HG03103 (cell line): ENCODE data around the gene CTNNA1.
"Not testable (repeated sequence)": the region's sequence is repeated elsewhere in the genome, so short reads cannot be mapped to it uniquely, and the experiment has no call there.

Source experiments
- ATAC-seq: cut with Tn5 transposase; IDR thresholded peaks from one replicate; pipeline ENCODE4 v1.9.1; 2021; ENCODE audit warnings: low read depth; ENCODE audit not compliant: unreplicated experiment

Gene CTNNA1

DNA sequence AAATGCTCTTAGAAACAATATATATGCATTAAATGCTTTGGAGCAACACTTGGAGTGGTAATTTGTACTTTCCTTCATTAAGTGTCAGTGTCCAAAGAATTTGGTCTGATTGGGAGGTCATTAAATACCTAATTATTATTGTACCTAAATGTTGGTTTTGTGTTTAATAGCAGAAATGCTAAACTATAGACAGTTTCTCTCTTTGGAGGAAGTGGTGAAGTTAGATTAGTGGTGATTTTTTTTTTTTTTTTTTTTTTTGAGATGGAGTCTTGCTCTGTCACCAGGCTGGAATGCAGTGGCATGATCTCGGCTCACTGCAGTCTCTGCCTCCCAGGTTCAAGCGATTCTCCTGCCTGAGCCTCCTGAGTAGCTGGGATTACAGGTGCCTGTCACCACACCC is 168.1 kb downstream of the CTNNA1 start:
- ATAC-seq = not testable (repeated sequence)

DNA sequence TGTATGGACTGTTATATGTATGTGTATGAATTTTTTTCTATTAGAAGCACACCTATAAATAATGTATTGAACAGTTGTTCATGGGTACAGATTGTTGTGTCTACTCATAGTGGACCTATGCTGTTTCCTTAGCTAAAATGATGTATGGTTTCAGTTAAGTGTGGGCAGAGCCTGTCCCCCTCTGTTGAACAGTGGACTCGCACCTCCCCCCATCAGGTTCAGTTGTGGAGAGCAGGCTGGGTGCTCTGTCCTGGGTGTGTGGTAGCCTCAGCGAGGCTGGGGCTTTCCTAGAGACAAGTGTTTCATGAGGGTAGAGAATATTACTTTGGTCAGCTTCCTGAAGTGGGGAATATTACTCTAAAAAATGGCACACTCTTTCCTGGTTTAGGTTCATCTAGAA is 169.3 kb downstream of the CTNNA1 start:
- no peak for ATAC-seq

DNA sequence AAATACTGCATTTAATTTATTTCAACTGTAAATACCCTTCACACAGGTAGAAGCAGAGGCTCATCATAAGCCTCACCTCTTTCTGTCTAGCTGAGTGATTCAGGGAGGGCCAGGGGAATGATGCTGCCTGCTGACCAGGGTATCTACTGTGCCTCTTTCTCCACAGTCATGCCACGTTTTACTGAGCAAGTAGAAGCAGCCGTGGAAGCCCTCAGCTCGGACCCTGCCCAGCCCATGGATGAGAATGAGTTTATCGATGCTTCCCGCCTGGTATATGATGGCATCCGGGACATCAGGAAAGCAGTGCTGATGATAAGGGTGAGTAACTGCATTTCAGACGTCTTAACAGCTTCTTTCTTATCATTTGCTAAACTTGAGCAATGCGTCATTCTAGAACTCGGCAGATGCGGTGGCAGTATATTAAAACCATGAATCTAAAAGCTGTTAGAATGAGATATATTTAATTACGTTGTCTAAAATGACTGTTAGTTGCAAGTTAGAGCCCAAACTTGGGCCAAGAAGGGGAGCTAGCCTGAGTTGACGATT is 171.9 kb downstream of the CTNNA1 start:
- no peak for ATAC-seq

DNA sequence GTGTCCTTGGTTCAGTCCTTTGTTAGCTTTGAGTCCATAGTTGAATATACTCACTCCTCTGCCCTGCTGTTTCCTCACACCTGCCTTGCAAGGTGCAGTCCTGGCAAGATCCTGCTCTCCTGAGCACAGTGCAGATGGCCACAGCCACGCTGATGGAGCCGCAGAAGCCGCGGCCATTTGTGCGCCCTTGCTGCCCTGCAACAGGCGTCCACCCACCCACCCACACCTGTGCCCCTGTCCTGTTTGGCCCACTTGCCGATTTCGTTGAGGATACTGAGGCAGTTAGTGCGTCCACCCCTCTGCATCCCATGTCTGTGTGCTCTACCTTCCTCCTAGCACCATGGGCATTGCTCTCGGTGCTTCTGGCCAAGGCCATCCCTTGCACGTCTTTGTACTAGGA is 173.0 kb downstream of the CTNNA1 start:
- no peak for ATAC-seq

DNA sequence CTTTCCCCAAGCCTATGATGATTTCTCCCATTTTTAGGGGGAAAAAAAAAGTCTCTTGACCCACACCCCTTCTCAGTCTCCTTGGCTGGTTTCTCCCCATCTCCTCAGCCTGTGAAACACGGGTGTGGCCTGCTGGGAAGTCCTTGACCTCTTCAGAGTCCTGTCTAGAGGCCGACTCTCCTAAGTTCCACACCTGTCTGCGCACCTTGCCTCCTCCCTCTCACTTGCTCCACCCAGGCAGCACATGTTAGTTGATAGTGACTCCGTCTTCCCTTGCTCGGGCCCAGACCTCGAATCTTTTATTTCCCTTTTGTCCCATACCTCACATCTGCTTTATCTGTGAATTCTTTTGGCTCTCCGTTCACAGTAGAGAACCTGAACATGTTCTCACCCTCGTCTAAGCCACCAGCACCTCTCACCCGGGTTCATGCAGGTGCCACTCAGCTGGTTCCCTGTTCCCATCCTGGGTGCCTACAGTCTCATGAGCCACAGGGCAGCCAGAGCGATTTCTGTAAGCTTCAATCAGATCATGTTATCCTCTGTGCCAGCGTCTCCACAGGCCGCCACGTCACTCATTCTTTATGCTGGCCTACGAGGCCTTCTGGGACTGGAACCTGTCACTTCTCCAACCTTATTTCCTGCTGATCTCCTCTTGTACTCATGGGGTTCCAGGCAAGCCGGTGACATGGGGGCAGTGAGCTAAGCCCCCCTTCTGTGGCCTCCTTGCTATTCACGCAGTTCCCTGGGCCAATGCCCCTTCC is 173.6 kb downstream of the CTNNA1 start:
- no peak for ATAC-seq

DNA sequence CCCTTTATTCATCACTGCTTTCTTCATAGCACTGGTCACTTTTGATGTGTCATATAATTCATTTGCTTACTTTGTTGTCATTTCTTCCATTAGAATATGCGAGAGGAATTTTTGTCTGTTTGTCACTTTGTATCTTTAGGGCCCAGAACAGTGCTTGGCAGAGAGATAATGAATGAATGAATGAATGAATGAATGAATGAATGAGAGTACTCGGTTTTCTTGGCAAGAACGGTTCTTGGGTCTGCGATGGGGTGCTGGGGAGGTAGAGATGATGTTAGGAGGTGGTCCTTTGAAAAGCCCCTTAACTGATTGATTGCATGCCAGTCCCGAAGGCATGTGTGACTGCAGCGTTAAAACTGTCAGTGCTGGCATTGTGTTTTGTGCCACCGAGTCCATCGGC is 174.3 kb downstream of the CTNNA1 start:
- ATAC-seq = no peak

DNA sequence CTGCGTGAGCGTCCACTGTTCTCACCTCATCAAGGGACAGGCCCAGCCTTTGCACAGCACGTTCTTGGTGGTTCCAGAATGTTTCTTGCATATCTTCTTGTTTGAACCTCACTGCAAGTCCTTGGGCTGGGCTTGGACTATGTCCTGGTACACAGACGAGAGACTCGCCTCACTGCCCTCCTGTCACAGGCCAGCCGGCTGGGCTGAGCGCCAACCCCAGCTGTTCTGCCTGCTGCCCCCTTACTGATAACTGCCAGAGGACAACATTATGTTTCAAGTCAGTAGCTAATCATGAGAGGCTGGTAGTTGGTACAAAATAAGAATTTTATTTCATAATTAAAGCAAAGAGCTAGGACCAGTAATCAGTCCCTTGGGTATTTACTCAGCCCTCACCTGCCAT is 174.8 kb downstream of the CTNNA1 start:
- no peak for ATAC-seq

DNA sequence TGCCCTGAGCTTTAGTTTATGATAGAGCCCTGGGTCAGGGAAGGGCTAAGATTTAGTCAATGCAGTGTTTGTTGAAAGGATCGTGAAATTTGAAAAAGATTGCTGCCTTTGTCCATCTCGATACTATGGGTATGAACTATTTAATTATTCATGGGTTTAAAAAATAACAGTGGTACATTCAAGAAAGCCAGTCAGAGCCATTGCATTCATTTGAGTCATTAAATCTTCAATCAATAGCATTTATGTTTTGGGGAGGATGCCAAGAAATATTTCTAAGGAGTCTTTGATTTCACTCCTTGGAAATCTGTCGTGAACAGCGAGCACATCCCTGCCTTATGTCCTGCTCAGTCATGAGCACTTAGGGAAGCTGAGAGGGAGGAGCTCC is 176.3 kb downstream of the CTNNA1 start:
- ATAC-seq = no peak

DNA sequence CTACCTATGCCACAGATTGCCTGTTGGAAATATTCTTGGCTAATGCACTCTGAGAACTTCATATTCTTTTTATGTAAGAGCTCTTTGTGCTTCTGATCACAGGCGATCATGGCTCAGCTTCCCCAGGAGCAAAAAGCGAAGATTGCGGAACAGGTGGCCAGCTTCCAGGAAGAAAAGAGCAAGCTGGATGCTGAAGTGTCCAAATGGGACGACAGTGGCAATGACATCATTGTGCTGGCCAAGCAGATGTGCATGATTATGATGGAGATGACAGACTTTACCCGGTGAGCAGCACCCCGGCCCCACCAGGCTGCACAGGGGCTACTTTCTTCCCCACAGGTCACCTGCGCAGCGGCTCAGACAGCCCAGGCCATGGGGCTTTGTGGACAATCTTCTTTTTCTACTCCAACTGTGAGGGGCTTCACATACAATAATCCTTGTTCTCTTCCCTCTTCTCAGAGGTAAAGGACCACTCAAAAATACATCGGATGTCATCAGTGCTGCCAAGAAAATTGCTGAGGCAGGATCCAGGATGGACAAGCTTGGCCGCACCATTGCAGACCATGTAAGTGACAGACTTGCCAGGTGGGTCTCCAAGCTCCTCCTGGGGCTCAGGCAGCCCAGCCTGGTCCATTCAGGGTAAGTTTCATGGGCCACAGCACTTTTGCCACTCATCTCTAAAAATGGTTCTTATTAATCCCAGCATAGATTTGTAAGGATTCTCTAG is 177.3 kb downstream of the CTNNA1 start:
- ATAC-seq = no peak

DNA sequence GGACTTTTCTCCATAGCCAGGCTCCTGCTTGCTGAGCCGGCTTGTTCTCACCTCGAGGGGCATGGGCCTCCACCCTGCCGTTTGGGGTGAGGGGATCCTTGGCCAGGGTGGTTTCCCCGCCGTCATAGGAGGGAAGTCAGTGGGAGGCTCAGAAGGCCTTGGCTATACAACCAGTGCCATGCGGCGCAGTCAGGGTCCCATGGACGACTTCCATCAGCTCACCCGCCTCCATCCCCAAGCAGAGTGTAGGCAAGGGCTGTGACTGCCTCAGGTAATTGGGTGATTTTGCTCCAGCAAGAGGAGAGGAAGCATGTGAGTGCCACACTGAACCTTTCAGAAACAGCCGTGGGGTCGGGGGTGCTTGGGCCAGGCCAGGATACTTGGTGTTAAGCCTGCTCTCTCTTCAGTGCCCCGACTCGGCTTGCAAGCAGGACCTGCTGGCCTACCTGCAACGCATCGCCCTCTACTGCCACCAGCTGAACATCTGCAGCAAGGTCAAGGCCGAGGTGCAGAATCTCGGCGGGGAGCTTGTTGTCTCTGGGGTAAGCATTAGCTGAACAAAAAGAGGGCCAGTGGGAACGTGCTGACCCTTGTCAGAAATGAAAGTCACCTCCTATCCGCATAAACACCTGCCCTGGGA is 179.1 kb downstream of the CTNNA1 start:
- ATAC-seq = no peak

DNA sequence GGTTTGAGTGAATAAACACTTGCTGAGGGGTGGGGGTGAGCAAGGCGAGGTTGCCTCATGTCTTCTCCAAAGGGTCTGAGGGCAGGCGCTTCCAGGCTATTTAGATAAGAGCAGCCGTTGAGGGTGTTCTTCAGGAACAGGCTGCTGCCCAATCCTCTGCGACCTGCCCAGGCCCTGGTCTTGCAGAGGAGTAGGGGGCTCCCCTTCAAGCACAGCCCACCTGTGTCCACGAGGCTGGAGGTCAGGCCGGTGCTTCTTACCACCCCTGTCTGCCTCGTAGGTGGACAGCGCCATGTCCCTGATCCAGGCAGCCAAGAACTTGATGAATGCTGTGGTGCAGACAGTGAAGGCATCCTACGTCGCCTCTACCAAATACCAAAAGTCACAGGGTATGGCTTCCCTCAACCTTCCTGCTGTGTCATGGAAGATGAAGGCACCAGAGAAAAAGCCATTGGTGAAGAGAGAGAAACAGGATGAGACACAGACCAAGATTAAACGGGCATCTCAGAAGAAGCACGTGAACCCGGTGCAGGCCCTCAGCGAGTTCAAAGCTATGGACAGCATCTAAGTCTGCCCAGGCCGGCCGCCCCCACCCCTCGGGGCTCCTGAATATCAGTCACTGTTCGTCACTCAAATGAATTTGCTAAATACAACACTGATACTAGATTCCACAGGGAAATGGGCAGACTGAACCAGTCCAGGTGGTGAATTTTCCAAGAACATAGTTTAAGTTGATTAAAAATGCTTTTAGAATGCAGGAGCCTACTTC is 180.5 kb downstream of the CTNNA1 start:
- no peak for ATAC-seq

DNA sequence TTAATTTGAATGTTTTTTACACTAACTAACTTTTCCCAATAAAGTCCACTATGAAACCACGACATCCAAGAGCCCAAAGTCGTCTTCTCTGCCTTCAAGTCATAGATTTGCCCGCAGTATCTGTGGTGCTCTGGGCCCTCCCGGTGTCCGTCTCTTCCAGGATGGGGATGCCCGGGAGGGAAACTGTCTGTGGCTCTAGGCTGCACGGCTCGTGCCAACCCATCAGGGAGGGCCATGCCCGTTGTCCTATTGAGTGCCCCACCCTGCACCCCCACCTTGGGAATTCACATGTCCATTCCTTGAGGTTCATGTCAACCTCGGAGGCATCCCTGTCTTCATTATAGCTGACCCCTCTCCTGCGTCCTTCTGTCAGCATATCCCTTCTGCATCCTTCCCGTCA is 181.7 kb downstream of the CTNNA1 start:
- no peak for ATAC-seq

DNA sequence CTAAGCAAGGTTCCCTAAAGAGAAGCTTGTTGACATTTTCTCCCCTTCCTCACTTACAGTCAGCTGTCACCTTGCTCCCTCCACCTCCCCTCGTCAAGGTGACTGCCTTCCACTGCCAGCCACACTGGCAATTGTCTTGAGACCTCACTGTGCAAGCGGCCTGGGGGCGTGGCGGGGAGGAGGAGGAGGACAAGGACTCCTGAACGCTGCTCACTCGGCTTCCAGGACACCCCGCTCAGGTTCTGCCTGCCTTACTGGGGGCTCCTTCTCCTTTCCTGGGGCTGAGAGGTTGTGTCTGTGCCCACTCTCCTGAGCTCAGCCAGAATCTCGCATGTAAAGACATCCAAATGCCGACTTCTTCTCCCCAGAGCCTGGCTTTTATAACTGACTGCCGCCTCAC is 182.2 kb downstream of the CTNNA1 start:
- no peak for ATAC-seq

DNA sequence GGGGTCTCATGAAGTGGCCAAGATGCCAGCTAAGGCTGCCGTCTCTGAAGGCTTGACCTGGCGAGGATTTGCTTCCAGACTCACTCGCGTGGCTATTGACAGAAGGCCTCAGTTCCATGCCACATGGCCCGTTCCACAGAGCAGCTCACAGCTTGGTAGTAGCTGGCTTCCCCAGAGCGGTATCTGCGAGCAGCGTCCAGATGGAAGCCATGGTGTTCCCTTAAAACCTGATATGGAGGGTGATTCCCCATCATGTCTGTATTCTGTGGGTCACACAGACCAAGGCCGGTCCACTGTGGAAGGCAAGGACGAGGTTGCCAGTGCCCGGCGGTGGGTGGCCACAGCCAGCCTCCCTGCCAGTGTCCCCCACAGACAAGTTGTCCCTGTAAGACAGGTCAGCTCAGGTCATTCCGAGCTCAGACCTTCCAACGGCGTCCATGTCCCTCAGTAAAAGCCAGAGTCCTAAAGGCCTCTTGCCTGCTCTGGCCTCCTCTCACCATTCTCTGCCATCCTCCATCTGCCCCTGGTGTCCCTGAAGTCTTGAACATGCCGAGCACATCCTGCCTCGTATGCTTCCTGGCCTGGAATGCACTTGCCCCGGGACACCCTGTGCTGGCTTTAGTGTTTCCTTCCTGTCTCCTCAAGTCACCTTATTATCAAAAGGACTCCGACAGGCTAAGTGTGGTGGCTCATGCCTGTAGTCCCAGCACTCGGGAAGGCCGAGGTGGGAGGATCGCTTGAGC is 183.2 kb downstream of the CTNNA1 start:
- ATAC-seq = no peak

DNA sequence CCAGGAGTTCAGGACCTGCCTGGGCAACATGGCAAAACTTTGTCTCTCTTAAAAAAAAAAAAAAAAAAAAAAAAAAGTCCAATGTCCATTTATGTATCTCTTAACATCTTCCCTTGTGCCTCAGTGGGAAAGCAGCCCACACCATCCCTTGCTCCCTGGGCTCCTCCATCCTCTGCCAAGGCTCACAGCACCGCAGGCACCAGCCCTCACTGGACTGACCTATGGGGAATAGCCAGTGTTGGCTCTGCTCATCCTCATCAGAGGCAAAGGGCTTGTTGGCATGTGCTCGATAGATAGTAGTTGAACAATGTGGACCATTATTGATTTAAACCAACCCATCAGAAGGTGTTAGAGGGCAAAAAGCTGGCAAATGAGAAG is 183.7 kb downstream of the CTNNA1 start:
- no peak for ATAC-seq

DNA sequence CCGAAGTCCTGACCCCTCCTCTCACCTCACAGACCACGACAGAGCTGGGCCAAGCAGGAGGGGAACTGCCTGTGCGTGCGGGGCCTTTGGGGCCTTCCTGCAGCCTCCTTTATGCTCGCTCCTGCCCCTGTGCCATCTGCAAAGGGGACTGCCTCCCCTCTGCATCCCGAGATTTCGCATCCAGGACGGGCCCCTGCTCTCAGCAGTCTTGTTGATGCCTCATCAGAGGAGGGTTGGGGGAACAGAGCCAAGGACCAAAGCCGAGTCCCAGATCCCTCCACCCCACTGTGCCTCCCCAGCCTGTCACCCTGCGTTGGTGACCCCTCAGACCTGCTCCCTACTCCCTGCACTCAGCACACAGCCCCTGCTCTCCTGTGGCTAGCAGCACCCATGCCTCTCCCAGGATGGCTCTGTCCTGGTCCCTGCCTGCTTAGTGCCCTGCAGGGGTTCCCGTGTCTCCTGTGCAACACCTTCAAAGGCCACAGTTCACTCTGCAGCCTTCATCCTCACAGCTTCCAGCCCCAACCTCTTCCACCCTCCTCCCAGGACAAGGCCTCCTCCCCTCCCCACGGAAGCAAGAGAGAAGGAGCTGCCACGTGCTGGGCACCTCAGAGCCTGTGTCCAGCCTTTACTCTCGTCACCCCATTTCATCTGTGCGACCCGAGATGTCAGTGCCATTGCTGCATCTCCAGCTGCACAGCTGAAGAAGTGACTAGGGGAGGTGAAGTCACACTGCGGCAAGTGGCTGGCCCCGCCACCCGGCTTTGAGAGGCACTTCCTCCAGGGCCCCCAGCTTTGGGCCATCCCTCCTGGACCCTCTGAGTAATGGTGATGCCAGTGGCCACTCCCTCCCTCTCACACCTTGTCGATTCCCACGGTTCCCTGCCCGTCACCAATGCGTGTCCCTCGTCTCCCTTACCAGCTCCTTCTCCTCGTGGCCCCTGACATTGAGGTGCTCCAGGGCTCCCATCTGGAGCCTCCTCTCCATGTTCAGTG is 184.5 kb downstream of the CTNNA1 start:
- no peak for ATAC-seq

DNA sequence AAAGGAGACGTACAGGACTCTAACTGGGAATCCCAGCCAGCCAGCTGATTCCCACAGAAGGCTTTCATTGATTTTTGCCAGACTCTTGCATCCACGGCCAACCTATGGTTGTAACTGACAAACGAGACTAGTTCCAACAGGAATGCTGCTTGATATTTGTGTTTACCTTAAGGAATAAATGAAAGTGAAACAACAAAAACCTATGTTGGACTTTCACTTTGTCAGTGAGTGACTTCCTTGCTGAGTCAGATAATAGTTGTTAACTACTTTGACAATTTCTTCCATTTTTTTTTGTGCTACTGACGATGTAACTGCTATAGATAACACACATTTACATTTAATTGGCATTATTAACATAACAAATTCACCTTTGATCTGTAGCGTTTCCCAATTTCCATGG is 185.3 kb downstream of the CTNNA1 start:
- no peak for ATAC-seq

DNA sequence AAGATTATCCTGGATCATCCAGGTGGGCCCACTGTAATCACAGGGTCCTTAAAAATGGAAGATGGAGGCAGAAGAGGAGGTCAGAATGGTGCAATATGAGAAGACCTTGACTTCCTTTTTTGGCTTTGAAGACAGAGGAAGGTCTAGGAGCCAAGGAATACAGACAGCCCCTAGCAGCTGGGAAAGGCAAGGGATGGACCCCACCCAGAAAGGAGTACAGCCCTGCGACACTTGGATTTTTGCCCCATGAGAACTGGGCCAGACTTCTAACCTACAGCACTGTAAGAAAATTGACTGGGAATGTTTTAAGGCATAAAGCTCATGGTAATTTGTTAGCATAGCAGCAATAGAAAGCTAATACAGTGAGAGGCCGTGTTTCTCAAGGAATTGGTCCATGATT is 188.8 kb downstream of the CTNNA1 start:
- no peak for ATAC-seq

DNA sequence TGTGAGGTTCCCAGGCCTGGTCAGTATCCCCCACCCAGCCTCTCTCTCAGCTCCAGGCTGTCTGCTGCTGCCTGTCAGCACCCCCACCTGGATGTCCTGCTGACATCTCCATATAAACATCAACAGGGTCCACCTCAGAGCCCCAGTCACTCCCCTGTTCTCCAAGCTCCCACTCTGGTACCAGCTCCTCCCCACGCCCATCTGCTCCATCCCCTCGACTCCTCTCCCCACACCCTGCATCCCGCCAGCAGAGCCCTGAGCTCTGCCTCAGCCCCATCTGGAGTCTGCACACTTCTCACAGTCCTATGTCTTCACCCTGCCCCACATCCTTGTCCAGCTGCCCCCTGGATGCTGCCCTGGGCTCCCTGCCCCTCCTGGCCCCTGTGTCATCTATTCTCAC is 189.6 kb downstream of the CTNNA1 start:
- ATAC-seq = no peak
